BJ (cell line): Measurements from ENCODE around the gene KLHDC8B. TPM values are rescaled to one million over a fixed set of nuclear protein-coding genes. Genes with fewer than 3 reads are reported as not detected.

Source experiments
- CTCF ChIA-PET: fragments of 350-600 bp; formaldehyde crosslinking; extraction: SDS; loops from one replicate; lab custom pipeline; 2021; ENCODE audit warnings: antibody characterized with exemption, inconsistent platforms; lab: Yijun Ruan, JAX
- POLR2A ChIA-PET: fragments of 300-600 bp; sonication (Branson Sonifier 250); formaldehyde crosslinking; extraction: SDS; loops from one replicate; lab custom pipeline; 2021; ENCODE audit warnings: antibody characterized with exemption; lab: Charles Lee
- DNase-seq: peaks from one replicate; pipeline ENCODE4 v3.0.0-alpha.2; 2011; ENCODE audit warnings: low read depth
- H3K27me3 ChIP-seq: 2 replicates; pipeline ENCODE4 v1.6.0; 2011; ENCODE audit warnings: low read length; ENCODE audit not compliant: control insufficient read depth, insufficient read depth
- H3K36me3 ChIP-seq: 2 replicates; pipeline ENCODE4 v1.5.1; 2011; ENCODE audit warnings: low read length; ENCODE audit not compliant: control insufficient read depth, insufficient read depth
- H3K4me3 ChIP-seq: 2 replicates; pipeline ENCODE4 v1.5.1; 2011; ENCODE audit warnings: low read depth, mild to moderate bottlenecking, control low read depth, low read length
- CTCF ChIP-seq: IDR thresholded peaks from 2 replicates; pipeline ENCODE4 v1.5.1; 2011; ENCODE audit warnings: low read depth, mild to moderate bottlenecking, control low read depth, inconsistent platforms, low read length, moderate library complexity; ENCODE audit not compliant: insufficient read depth
- polyA plus RNA-seq: library from polyadenylated mRNA; depleted of rRNA; stranded (reverse); fragments of >200 nt; gene quantifications from 2 replicates; pipeline ENCODE4 v1.2.3, GENCODE V29; 2011

KLHDC8B gene
- polyA plus RNA-seq, 1 experiment: 47.8 TPM

GRCh38 chr3:49182682-49183081 is 11.3 kb downstream of the KLHDC8B start:
- CTCF ChIA-PET: interaction anchor here (4.1 kb wide), 1 partner anchor 12 kb away, joined by 25 read pairs; the partner anchor contains the start of gene KLHDC8B
- POLR2A ChIA-PET: no interaction called here

GRCh38 chr3:49183873-49184272 is 12.5 kb downstream of the KLHDC8B start:
- ChIA-PET CTCF (interaction anchor here (1.0 kb wide), 1 partner anchor 13 kb away, joined by 3 read pairs; the partner anchor contains the start of gene KLHDC8B), POLR2A (no interaction called here)
- DNase-seq: no peak
- H3K4me3 ChIP-seq: no peak overlapping the region
- no peak for TF ChIP-seq CTCF
- no peaks in the 10 kb centered on the region for H3K27me3 ChIP-seq
- no peaks in the 10 kb centered on the region for H3K36me3 ChIP-seq

More at GRCh38 chr3:49182682-49183081, 11.3 kb downstream of the KLHDC8B start:
- H3K4me3 ChIP-seq: no peak overlapping the region
- no peak for TF ChIP-seq CTCF
- no peaks in the 10 kb centered on the region for H3K36me3 ChIP-seq
- DNase-seq: no peak
- no peaks in the 10 kb centered on the region for H3K27me3 ChIP-seq

- no peaks in the 10 kb centered on the region for H3K36me3 ChIP-seq
- no peaks in the 10 kb centered on the region for H3K27me3 ChIP-seq
- CTCF ChIA-PET: no interaction called here
- DNase-seq: no peak
- TF ChIP-seq CTCF: no peak
- no peak overlapping the region for H3K4me3 ChIP-seq
- POLR2A ChIA-PET: no interaction called here
These were observed 20.3 kb downstream of the KLHDC8B start for GRCh38 chr3:49191741-49192140.

- TF ChIP-seq CTCF: no peak
- ChIA-PET POLR2A (no interaction called here), CTCF (no interaction called here)
- no peak overlapping the region for H3K4me3 ChIP-seq
- no peaks in the 10 kb centered on the region for H3K36me3 ChIP-seq
- H3K27me3 ChIP-seq: no peaks in the 10 kb centered on the region
- no peak for DNase-seq
These were observed 26.8 kb downstream of the KLHDC8B start for GRCh38 chr3:49198161-49198560.

- CTCF ChIA-PET: interaction anchor here (0.7 kb wide), 1 partner anchor 28 kb away, joined by 3 read pairs; no protein-coding TSS in a partner anchor
- H3K4me3 ChIP-seq: peak overlapping the region; percentile 42
- DNase-seq: no peak
- H3K36me3 ChIP-seq: no peaks in the 10 kb centered on the region
- TF ChIP-seq CTCF: no peak
- POLR2A ChIA-PET: no interaction called here
- no peaks in the 10 kb centered on the region for H3K27me3 ChIP-seq
These were observed 27.3 kb downstream of the KLHDC8B start for GRCh38 chr3:49198611-49199230.
